ENCODE data around the gene ANKRD6.

The ANKRD6 gene

DNA sequence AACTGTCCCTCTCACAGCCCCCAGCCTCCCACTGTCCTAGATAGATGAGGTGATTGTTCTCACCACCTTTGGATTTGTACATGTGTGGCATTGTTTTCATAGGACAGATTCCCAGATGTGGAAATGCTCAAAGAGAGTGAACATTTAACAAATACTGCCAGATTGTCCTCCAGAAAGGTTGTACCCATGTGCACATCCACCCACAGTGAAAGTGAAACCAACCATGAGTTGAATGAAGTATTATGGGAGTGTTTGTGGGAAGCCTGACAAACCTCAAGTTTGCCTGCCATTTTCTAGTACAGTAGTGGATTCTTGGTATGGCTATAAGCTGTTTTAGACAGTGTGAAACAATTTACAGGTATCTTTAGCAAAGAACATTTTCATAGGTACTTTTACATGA is 42.7 kb downstream of the ANKRD6 start:
- peak; percentile 33 for DNase-seq

DNA sequence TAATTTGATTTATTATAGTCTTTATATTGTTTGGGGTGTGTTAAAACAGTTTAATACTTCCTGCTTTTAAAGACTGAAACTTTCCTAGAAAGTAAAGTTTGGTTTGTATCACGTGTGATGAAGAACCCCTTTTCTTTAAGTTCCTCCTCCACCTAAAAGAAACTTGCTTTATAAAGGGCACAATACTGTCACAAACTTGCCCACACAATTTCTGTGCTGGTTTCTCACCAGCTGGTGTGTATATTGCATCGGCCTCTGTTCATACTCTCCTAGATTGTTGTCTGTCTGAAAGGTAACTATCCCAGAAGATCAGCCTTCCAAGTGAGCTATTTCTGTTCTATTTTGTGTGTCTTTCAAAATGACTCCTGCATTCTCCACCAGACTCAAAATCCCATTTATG is 46.9 kb downstream of the ANKRD6 start:
- DNase-seq: peak; percentile 21

GRCh38 chr6:89481695-89482094 is 48.7 kb downstream of the ANKRD6 start:
- DNase-seq: no peak

- no peak for DNase-seq
Measured at GRCh38 chr6:89482126-89482525, 49.2 kb downstream of the ANKRD6 start.

DNA sequence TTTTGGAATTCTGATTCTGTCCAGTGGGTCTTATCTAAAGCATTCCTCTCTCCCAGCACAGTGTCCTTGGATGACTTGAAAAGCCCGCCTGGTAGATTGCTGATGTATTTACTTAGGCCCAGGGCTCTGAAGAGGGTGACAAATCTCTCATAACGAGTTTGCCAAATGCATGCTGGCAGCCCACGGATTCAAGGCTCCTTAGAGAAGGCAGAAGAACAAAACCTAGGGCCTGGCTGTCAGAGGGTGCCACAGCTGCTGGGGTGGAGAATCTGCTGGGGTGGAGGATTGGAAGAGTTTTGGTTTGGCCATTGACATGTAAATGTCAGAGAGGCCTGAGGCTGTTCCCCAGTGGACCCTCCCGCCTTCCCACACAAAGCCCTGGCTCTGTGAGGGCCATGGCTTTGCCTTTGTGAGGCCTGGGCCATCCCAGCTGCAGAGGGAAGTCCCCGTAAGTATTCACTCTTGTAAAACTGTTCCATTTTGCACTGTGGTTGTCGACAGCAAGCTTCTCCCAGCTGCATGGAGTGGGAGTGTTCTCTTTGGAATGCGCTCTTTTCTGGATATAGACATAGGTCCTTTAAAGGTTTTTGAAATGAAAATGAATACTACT is 50.3 kb downstream of the ANKRD6 start:
- DNase-seq: no peak

GRCh38 chr6:89485320-89485719 is 52.4 kb downstream of the ANKRD6 start:
- no peak for DNase-seq

DNA sequence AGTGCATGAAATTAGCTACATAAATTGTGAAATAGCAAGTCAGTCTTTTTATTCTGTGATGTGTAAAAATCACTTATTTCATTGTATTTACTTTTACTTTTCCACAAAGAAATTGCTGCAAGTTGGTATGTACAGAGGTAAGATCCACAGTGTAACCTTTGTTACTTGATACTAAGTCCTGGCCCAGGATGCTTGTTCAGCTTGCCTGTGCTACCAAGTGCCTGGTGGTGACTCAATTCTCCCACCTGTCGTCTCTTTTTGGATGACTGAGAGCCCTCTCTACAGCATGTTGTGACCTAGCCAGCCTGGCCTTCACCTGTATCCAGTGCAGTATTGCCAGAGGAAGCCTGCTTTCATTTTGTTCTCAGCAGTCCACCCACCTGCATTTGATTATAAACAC is 54.9 kb downstream of the ANKRD6 start:
- no peak for DNase-seq

GRCh38 chr6:89488438-89488837 is 55.5 kb downstream of the ANKRD6 start:
- no peak for DNase-seq

DNA sequence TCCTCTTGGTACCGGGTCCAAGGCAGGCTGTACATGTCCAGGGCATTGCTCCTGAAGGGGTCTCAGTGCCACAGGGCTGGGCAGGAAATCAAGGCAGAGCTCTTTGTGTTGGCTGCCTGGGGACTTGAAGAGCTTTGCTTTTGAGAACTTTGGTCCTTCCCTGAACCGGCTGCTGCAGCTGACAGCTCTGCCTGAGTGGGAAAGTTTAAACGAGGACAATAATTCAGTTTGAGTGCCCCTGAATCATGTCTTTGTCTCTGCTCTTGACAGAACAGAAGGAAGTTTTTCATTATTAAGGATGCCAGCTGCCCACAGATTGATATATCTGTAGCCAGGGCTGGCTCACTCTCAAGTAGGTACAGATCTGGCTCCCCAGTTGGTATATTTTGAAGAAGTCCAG is 56.1 kb downstream of the ANKRD6 start:
- DNase-seq: no peak

DNA sequence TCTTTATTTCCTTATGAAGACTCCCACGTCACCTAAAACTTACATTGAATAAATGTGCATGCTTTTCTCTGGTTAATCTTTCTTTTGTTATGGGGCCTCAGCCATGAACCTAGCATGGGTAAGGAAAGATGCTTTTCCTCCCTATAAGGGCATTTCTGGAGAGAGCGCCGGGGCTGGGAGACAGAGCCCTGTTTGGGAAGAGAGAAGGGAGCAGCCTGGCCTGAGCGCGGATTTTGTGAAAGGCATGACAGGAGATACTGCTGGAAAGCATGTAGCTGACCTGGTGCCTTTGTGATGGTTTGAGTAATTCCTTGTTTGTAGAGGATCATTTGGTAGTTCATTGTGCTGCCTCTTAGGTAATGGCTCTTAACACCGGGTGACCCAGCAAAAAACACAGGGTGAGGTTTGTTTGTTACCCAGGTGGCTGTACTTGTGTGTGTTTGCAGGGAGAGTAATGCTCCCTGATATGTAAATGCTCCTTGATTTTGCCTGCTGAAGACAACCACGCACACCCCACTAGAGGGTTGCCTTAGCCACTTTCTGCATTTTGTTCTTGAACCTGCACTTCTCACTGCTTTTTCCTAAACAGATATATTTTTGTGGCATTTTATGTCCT is 59.2 kb downstream of the ANKRD6 start:
- DNase-seq: no peak

DNA sequence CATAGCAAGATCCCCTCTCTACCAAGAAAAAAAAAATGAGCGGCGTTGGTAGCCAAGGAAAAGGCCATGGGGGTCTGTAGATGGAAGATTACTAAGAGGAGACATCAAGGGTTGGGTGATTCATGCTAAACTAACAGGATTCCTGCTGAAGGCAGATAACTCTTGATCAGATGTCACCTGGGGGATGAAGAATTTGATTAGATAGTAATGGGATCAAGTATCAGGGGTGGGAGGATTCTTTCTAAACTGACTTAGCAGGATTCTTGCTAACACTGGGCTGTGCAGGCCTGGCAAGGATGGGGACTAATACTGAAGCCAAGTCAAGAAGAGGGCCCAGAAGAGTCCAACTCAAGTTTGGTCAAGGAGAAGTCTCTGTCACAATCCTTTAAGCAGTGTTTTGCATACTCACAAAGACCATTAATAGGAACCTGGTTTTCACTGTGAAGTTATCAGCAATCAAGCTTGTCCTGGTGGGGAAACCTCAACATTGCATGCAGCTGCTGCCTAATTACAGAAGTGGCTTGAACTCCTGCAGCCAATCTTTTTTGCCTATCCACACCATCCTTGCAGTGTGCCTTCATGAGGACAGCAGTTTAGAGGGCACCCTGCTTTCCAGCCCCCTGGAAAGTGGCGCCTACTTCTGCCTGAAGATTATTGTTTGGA is 61.3 kb downstream of the ANKRD6 start:
- no peak for DNase-seq

DNA sequence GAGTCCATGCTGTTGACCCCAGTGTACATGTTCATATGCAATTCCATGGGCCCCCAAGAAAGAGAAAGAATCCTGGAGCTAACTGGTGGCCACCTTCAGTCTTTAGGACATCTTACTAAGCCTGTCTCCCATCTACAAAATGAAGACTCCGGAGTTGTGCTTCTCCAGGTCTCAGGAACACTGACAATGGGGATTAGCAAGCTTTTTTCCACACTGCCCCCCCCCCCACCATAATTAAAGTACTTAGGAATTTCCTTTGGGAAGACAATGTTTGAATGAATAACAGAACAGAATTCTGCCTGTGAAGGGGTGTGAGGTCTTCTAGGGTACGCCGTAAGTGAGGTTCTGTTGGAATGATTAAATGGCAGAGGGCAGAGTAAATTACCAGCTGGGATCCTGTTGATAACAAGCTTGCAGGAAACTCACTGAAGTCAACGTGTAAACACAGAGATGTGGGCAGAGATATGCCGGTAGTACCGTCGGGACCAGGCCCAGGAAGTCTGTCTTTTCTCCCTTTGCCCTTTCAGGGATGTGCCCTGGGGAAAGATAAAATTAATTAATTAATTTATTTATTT is 63.1 kb downstream of the ANKRD6 start:
- DNase-seq: no peak

GRCh38 chr6:89500611-89501010 is 67.7 kb downstream of the ANKRD6 start:
- DNase-seq: no peak

- no peak for DNase-seq
Measured at GRCh38 chr6:89501222-89501621, 68.3 kb downstream of the ANKRD6 start.

DNA sequence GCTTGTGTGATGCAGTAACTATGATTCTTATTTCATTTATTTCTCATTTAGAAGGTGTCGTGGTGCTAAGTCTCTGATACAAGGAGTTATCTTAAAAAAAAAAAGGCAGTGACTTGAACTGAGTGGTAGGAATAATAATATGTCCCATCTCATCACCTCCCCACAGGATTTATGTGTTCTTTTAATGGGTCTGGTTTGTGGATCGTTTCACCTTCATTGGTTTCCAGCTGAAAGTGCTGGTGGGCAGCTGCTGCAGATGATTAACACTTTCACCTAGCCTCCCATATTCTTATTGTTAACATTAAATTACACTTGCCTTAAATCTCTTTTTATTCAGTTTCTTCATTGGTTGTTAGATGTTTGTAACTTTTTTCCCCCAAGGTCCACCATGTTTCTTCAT is 68.8 kb downstream of the ANKRD6 start:
- DNase-seq: no peak

DNA sequence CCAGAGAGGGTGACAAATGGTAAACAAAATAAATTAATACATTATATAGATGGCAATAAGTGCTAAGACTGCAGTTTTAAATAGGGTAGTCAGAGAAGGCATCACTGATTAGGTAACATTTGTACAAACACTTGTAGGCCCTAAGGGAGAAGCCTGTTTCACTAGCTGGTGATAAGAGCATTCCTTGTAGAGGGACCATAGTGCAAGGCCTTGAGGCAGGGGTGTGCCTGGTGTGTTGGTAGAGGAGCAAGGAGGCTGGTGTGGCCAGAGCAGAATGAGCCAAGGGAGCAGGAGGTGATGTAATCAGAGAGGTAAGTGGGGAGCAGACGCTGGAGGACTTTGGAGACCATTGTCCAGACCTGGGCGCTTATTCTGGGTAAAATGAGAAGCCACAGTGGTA is 70.7 kb downstream of the ANKRD6 start:
- DNase-seq: no peak

DNA sequence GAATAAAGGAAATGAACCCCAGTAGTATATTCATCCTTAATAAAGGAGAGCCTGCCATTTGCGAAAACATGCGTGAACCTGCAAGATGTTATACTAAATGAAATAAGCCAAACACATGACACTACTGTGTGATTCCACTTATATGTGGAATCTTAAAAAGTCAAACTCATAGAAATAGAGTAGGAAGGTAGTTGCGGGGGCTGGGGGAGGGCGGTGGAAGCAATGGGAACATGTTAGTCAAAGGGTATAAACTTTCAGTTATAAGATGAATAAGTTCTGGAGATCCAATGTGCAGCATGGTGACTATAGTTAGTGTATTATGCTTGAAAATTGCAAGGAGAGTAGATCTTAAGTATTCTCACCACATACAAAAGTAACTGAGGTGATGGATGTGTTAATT is 72.9 kb downstream of the ANKRD6 start:
- DNase-seq: no peak

GRCh38 chr6:89506716-89507617 is 74.0 kb downstream of the ANKRD6 start:
- no peak for DNase-seq

DNA sequence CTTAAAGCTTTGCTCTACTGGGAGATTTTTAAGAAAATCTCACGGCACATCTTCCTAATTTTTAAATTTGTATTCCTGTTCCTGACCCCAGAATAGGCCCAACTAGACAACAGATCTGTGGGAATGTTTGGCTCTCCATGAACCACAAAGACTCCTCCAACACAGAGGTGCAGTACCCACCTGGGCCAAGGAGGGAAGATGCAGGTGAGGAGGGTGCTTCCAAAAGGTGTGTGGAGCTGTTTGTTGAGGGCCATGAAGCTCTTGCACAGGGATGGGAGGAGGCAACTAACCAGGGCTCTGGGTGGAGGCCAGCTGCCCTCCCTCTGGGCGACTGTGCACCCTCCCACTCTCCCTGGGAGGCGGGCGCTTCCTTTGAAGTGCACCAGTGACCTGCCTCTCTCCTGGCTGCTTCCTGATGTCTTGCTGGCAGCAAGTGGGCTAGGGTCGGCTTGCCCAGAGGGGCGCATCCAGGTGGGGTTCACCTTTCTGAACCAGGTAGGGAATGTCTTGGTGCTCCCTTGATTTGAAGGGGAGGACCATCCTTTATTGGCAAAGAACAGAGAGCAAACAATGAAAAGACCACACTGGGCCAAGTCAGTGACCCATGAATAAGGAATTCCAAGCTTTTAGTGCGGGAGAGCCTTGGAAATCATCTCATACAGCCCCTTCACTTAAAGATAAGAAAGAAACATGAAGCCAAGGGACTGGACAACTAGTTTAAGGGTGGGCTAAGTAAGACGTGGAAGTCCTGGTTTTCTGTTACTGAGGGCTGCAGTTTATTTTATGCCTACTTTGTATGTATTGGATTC is 76.0 kb downstream of the ANKRD6 start:
- no peak for DNase-seq

- peak; percentile 34 for DNase-seq
Measured at GRCh38 chr6:89509777-89510281, 76.9 kb downstream of the ANKRD6 start.

DNA sequence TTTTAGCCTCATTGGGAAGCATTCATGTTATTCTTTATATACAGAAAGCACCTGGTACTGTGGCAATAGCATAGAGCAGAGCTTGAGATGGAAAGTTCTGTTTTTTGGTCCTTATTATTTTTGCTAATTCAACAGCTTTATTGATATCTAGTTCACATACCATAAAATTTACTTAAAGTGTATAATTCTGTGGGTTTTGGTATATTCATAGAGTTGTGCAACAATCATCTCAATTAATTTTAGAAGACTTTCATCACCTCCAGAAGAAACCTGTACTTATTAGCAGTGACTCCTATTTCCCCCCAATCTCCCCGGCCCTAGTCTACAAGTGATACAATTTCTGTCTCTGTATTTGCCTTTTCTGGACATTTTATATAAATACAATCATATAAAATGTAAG is 77.4 kb downstream of the ANKRD6 start:
- DNase-seq: no peak
